Stomach (tissue), 9 donors: Measurements from ENCODE around the gene RAD50. TPM values are rescaled to one million over a fixed set of nuclear protein-coding genes. Genes with fewer than 3 reads are reported as not detected.

Experiments
- DNase-seq, 2 donors: peaks; one replicate each; pipeline versions ENCODE4 v3.0.0 to v3.0.0-alpha.2; 2013 to 2019
- H3K27ac ChIP-seq, 5 donors: fragments of 200-600 bp in 4 of 5; sonication (generic) in 4 of 5; one replicate each; pipeline ENCODE4 v1.5.1; 2013 to 2019; ENCODE audit warnings: mild to moderate bottlenecking in 1 of 5, moderate library complexity in 1 of 5
- H3K27me3 ChIP-seq, 3 donors: fragments of 200-600 bp; sonication (generic); one replicate each; pipeline ENCODE4 v1.5.1; 2017 to 2019; ENCODE audit warnings: mixed run types in 1 of 3
- H3K36me3 ChIP-seq, 4 donors: fragments of 200-600 bp; sonication (generic); 1 replicate in 3 of 4; 2 replicates in 1 of 4; pipeline ENCODE4 v1.5.1; 2016 to 2019
- H3K4me1 ChIP-seq, 4 donors: fragments of 200-600 bp; sonication (generic); one replicate each; pipeline ENCODE4 v1.5.1; 2016 to 2019
- H3K4me3 ChIP-seq, 4 donors: fragments of 200-600 bp; sonication (generic) in 3 of 4; one replicate each; pipeline ENCODE4 v1.5.1; 2016 to 2019; ENCODE audit warnings: mild to moderate bottlenecking in 1 of 4
- H3K9me3 ChIP-seq, 4 donors: fragments of 200-600 bp; sonication (generic); one replicate each; pipeline ENCODE4 v1.5.1; 2016 to 2019
- EP300 ChIP-seq: sonication (generic); formaldehyde crosslinking; IDR thresholded peaks from one replicate; pipeline ENCODE4 v1.6.1; 2017; ENCODE audit warnings: antibody characterized with exemption
- POLR2A ChIP-seq, 4 donors: fragments of 450-650 bp; IDR thresholded peaks; one replicate each; pipeline ENCODE4 v1.6.1; 2016; ENCODE audit warnings: antibody characterized with exemption in 4 of 4, control low read depth in 2 of 4, mild to moderate bottlenecking in 1 of 4, moderate library complexity in 1 of 4
- POLR2AphosphoS5 ChIP-seq, 3 donors: sonication (generic); formaldehyde crosslinking; IDR thresholded peaks; one replicate each; pipeline ENCODE4 v1.6.1; 2016; ENCODE audit warnings: antibody characterized with exemption in 3 of 3
- WGBS, 5 donors: extraction: QIAGEN DNeasy Blood & Tissue Kit in 3 of 5; methylation state at CpG; one replicate each; pipeline versions ENCODE4 v1.1.5 to v1.1.7; 2013 to 2018; 5-methylcytosine and 5-hydroxymethylcytosine counted together
- intact Hi-C: fragments of 100-400 bp; cut with DNase I; formaldehyde crosslinking; loops from one replicate; pipeline ENCODE4 v1.15.1; 2023; ENCODE audit warnings: low total_unique reads
- polyA plus RNA-seq, 3 donors: library from polyadenylated mRNA; stranded (reverse); fragments of 200-250 nt; gene quantifications; one replicate each; pipeline ENCODE4 v1.2.3, GENCODE V29; 2013
- total RNA-seq, 5 donors: library from RNA; depleted of rRNA; stranded (reverse); fragments of >200 nt; gene quantifications; one replicate each; pipeline versions ENCODE4 v1.1.0 to v1.2.3, GENCODE V29; 2014 to 2016
- TF ChIP-seq, protein P1 (sequence below), 7 experiments: fragments of 450-650 bp in 4 of 7; fragments of 200-600 bp in 3 of 7; sonication (generic) in 3 of 7; IDR thresholded peaks; one replicate each; pipeline ENCODE4 v1.5.1; 2016 to 2019; ENCODE audit warnings: antibody characterized with exemption in 7 of 7, control low read depth in 2 of 7, mild to moderate bottlenecking in 1 of 7
- donor health status: healthy with polysubstance abuse.
- donor health status: Bipolar disorder and iron deficiency.
- donor health status: healthy.

RAD50 gene
- total and polyA plus RNA-seq, 8 donors = 5.2 to 93.2 (median 31.8) TPM

- Histone ChIP-seq H3K4me3 (no peak overlapping the region), H3K4me1 (peaks cover 5 to 27% (median 14%) of the 10 kb centered on the region in 4 donors), H3K9me3 (no peaks in the 10 kb centered on the region), H3K27ac (no peak overlapping the region), H3K27me3 (no peaks in the 10 kb centered on the region), H3K36me3 (no peaks in the 10 kb centered on the region)
- DNase-seq = no peak
- 79 to 100% (median 89%) methylated on average over 1 of the region's 1 CpG for WGBS, 5 donors
- no peak for TF ChIP-seq EP300
- no peak for TF ChIP-seq POLR2AphosphoS5 (IDR thresholded peaks at IDR 0.05)
- TF ChIP-seq, protein P1, sequence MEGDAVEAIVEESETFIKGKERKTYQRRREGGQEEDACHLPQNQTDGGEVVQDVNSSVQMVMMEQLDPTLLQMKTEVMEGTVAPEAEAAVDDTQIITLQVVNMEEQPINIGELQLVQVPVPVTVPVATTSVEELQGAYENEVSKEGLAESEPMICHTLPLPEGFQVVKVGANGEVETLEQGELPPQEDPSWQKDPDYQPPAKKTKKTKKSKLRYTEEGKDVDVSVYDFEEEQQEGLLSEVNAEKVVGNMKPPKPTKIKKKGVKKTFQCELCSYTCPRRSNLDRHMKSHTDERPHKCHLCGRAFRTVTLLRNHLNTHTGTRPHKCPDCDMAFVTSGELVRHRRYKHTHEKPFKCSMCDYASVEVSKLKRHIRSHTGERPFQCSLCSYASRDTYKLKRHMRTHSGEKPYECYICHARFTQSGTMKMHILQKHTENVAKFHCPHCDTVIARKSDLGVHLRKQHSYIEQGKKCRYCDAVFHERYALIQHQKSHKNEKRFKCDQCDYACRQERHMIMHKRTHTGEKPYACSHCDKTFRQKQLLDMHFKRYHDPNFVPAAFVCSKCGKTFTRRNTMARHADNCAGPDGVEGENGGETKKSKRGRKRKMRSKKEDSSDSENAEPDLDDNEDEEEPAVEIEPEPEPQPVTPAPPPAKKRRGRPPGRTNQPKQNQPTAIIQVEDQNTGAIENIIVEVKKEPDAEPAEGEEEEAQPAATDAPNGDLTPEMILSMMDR (IDR thresholded peaks at IDR 0.05) = no peak
- TF ChIP-seq POLR2A (IDR thresholded peaks at IDR 0.05) = no peak
- intact Hi-C loops = no loop called here
Observed at GRCh38 chr5:132678735-132679134, 122.0 kb downstream of the RAD50 start.

DNA sequence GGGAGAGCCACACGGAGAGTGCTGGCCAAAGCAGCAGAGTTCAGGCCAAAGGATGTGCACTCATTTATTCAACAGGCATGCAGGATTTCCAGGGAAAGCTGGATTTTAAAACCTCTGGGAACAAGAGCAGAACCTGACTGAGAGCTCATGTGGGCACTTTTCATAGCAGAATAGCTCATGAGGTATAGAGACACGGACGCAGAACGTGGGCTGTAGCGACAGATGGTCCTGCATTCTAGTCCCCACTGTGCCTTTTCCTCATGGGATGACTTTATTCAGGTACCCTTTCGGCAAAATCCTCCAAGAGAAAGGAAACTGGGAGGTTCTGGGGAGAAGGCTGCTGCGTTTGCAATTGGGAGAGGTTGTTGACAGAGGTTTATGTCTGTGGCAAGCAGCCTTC lies 122.4 kb downstream of the RAD50 start:
- Histone ChIP-seq H3K4me1 (peaks cover 3 to 23% (median 13%) of the 10 kb centered on the region in 4 donors), H3K36me3 (no peaks in the 10 kb centered on the region), H3K4me3 (no peak overlapping the region), H3K27ac (no peak overlapping the region), H3K27me3 (no peaks in the 10 kb centered on the region), H3K9me3 (no peaks in the 10 kb centered on the region)
- intact Hi-C loops = no loop called here
- TF ChIP-seq POLR2A (IDR thresholded peaks at IDR 0.05) (no peak), POLR2AphosphoS5 (IDR thresholded peaks at IDR 0.05) (no peak), EP300 (no peak)
- TF ChIP-seq, protein P1 (IDR thresholded peaks at IDR 0.05) = no peak
- 90 to 95% (median 95%) methylated on average over 7 of the region's 7 CpGs for WGBS, 5 donors
- DNase-seq = no peak

GRCh38 chr5:132679717-132680380 lies 123.1 kb downstream of the RAD50 start:
- H3K4me1 ChIP-seq = peaks cover 0 to 18% (median 8%) of the 10 kb centered on the region in 4 donors
- no peak overlapping the region for H3K4me3 ChIP-seq
- no peaks in the 10 kb centered on the region for H3K9me3 ChIP-seq
- intact Hi-C loops = no loop called here
- H3K27me3 ChIP-seq = no peaks in the 10 kb centered on the region
- H3K36me3 ChIP-seq = no peaks in the 10 kb centered on the region
- no peak overlapping the region for H3K27ac ChIP-seq
- no peak for DNase-seq
- TF ChIP-seq POLR2AphosphoS5 (IDR thresholded peaks at IDR 0.05) = no peak
- TF ChIP-seq, protein P1 (IDR thresholded peaks at IDR 0.05) = no peak
- no peak for TF ChIP-seq POLR2A (IDR thresholded peaks at IDR 0.05)
- no peak for TF ChIP-seq EP300
- 84 to 94% (median 88%) methylated on average over 14 to 15 of the region's 15 CpGs for WGBS, 5 donors

- WGBS, 5 donors = 77 to 96% (median 84%) methylated on average over 7 to 8 of the region's 8 CpGs
- Histone ChIP-seq H3K9me3 (no peaks in the 10 kb centered on the region), H3K36me3 (no peaks in the 10 kb centered on the region), H3K27ac (no peak overlapping the region), H3K27me3 (no peaks in the 10 kb centered on the region), H3K4me3 (no peak overlapping the region), H3K4me1 (peaks cover 0 to 14% (median 5%) of the 10 kb centered on the region in 4 donors)
- intact Hi-C loops = no loop called here
- DNase-seq = no peak
- TF ChIP-seq EP300 (no peak), POLR2AphosphoS5 (IDR thresholded peaks at IDR 0.05) (no peak), POLR2A (IDR thresholded peaks at IDR 0.05) (no peak)
- TF ChIP-seq, protein P1 (IDR thresholded peaks at IDR 0.05) = no peak
Observed at GRCh38 chr5:132680780-132681475, 124.2 kb downstream of the RAD50 start.
